ENCODE measurements around the gene DCHS1.

- no peak for TF ChIP-seq POLR2AphosphoS5 (IDR thresholded peaks at IDR 0.05; ENCODE audit: control insufficient read depth, insufficient read depth, low read depth, low read length)
- no peak for TF ChIP-seq ZBTB11 (CRISPR knock-in tag; IDR thresholded peaks at IDR 0.05)
- no peak for TF ChIP-seq MYC (IDR thresholded peaks at IDR 0.05; ENCODE audit: low read depth, low read length)
- TF ChIP-seq MYC (CRISPR knock-in tag; IDR thresholded peaks at IDR 0.05; ENCODE audit: borderline replicate concordance, low read depth): no peak
- no peak for TF ChIP-seq CTCF (IDR thresholded peaks at IDR 0.05 in 2 of 3, conservative IDR thresholded peaks at IDR 0.05 in 1 of 3; ENCODE audit: insufficient read depth in 2 of 3, low read depth in 1 of 3, low read length in 3 of 3)
- no peak for TF ChIP-seq NR2F6 (CRISPR knock-in tag; IDR thresholded peaks at IDR 0.05)
- no peak for TF ChIP-seq KDM1A (IDR thresholded peaks at IDR 0.05)
- no peak for TF ChIP-seq AFF1 (IDR thresholded peaks at IDR 0.05; ENCODE audit: low read depth in 1 of 2, partially characterized antibody in 2 of 2)
- TF ChIP-seq JUN (IDR thresholded peaks at IDR 0.05; ENCODE audit: borderline replicate concordance, low read depth, low read length): no peak
- TF ChIP-seq JUN (CRISPR knock-in tag; IDR thresholded peaks at IDR 0.05; ENCODE audit: borderline replicate concordance): no peak
- TF ChIP-seq E2F1 (CRISPR knock-in tag; IDR thresholded peaks at IDR 0.05): no peak
- no peak for TF ChIP-seq TAF15 (IDR thresholded peaks at IDR 0.05; ENCODE audit: low read depth, low read length)
- no peak for TF ChIP-seq ZMIZ1 (IDR thresholded peaks at IDR 0.05; ENCODE audit: low read depth in 2 of 2, low read length in 2 of 2)
- no peak for TF ChIP-seq JUND (IDR thresholded peaks at IDR 0.05; ENCODE audit: borderline replicate concordance, low read depth, low read length)
- no peak for TF ChIP-seq JUND (tag; IDR thresholded peaks at IDR 0.05; ENCODE audit: borderline replicate concordance, low read depth, low read length)
- TF ChIP-seq GABPA (tag; conservative IDR thresholded peaks at IDR 0.05; ENCODE audit: low read depth): peak; percentile 71
- TF ChIP-seq POLR2A (conservative IDR thresholded peaks at IDR 0.05): no peak
These were observed 16.4 kb upstream of the DCHS1 start for GRCh38 chr11:6671991-6672390.

All from K562 (cell line).